Psoas muscle (tissue), 8 donors: ENCODE measurements around the gene ACSF2. TPM values are rescaled to one million over a fixed set of nuclear protein-coding genes. Genes with fewer than 3 reads are reported as not detected.
A peak's percentile ranks its signal among the peaks of the same experiment; 100 is the strongest.

Source experiments
- ATAC-seq, 4 donors: fragments of 200-7000 bp; cut with Tn5 transposase; one replicate each; pipeline ENCODE4 v1.9.1; 2020; ENCODE audit warnings: moderate library complexity in 3 of 4, mild to moderate bottlenecking in 2 of 4
- DNase-seq, 2 donors: peaks; one replicate each; pipeline ENCODE4 v3.0.0-alpha.2; 2020
- H3K27ac ChIP-seq: fragments of 200-600 bp; one replicate; pipeline ENCODE4 v1.8.0; 2022
- H3K27me3 ChIP-seq, 3 donors: fragments of 200-600 bp in 1 of 3; one replicate each; pipeline versions ENCODE4 v1.6.1 to v1.8.0; 2013 to 2022; ENCODE audit warnings: low read length in 2 of 3, mild to moderate bottlenecking in 2 of 3, moderate library complexity in 1 of 3; ENCODE audit not compliant: insufficient read depth in 3 of 3
- H3K36me3 ChIP-seq, 2 donors: fragments of 200-600 bp in 1 of 2; one replicate each; pipeline versions ENCODE4 v1.6.1 to v1.8.0; 2013 to 2022; ENCODE audit warnings: low read depth in 1 of 2, mild to moderate bottlenecking in 1 of 2, moderate library complexity in 1 of 2; ENCODE audit not compliant: insufficient read depth in 1 of 2
- H3K4me1 ChIP-seq: fragments of 200-600 bp; one replicate; pipeline ENCODE4 v1.8.0; 2022
- H3K4me3 ChIP-seq: fragments of 200-600 bp; one replicate; pipeline ENCODE4 v1.8.0; 2022; ENCODE audit warnings: mild to moderate bottlenecking
- H3K9me3 ChIP-seq: fragments of 200-600 bp; one replicate; pipeline ENCODE4 v1.8.0; 2022
- CTCF ChIP-seq: fragments of 200-600 bp; IDR thresholded peaks from one replicate; pipeline ENCODE4 v1.8.0; 2022; ENCODE audit warnings: antibody characterized with exemption
- WGBS, 3 donors: extraction: QIAGEN DNeasy Blood & Tissue Kit; methylation state at CpG; one replicate each; pipeline versions ENCODE4 v1.1.6 to v1.1.7; 2013; 5-methylcytosine and 5-hydroxymethylcytosine counted together
- intact Hi-C, 2 donors: fragments of 100-400 bp; cut with DNase I; formaldehyde crosslinking; loops; one replicate each; pipeline versions ENCODE4 v1.11.0 to v1.14.2; 2022
- polyA plus RNA-seq, 3 donors: library from polyadenylated mRNA; stranded (reverse); fragments of 200-250 nt; gene quantifications; one replicate each; pipeline ENCODE4 v1.2.3, GENCODE V29; 2013
- total RNA-seq, 4 donors: library from RNA; stranded (reverse); fragmentation: NEBNext Ultra II Directional in 2 of 4; extraction: Animal tissue kit (Norgen Biotek cat#: 25700) in 2 of 4; gene quantifications; one replicate each; pipeline versions ENCODE4 v1.2.1 to v1.2.4, GENCODE V29; 2021 to 2023
- donor health status: healthy with polysubstance abuse.
- donor health status: DM: no; HTN: no; CAD: no; lungs with moderate emphysema.
- donor health status: Bipolar disorder and iron deficiency.
- donor health status: healthy.
- donor health status: DM: yes; HTN: yes; CAD: no.
- donor health status: DM: no; HTN: no; CAD: no.
- donor health status: DM: no; HTN: no; CAD: no.
- donor health status: DM: yes; HTN: yes; CAD: no.

ACSF2 gene
- total and polyA plus RNA-seq, 7 donors, result 14.4 to 72.3 (median 35.5) TPM

- no peak for DNase-seq
- H3K4me1 ChIP-seq, result no peaks in the 10 kb centered on the region
- WGBS, 3 donors, result 88 to 90% (median 88%) methylated on average over 9 of the region's 9 CpGs
- no peaks in the 10 kb centered on the region for H3K9me3 ChIP-seq
- H3K4me3 ChIP-seq, result no peak overlapping the region
- peaks cover 0 to 17% of the 10 kb centered on the region in 2 donors for H3K36me3 ChIP-seq
- intact Hi-C loops, result no loop called here
- no peaks in the 10 kb centered on the region for H3K27me3 ChIP-seq
- no peak for ATAC-seq
- no peak for TF ChIP-seq CTCF
- no peak overlapping the region for H3K27ac ChIP-seq
Measured at GRCh38 chr17:50460831-50461526, 35.0 kb downstream of the ACSF2 start.

GRCh38 chr17:50461550-50462132 is 35.6 kb downstream of the ACSF2 start:
- H3K27me3 ChIP-seq, result no peaks in the 10 kb centered on the region

GRCh38 chr17:50462446-50462845 is 36.4 kb downstream of the ACSF2 start:
- Histone ChIP-seq H3K4me3 (no peak overlapping the region), H3K27ac (no peak overlapping the region), H3K4me1 (no peaks in the 10 kb centered on the region), H3K9me3 (no peaks in the 10 kb centered on the region), H3K27me3 (no peaks in the 10 kb centered on the region), H3K36me3 (peaks cover 0 to 17% of the 10 kb centered on the region in 2 donors)
- ATAC-seq, result no peak
- peak in 1 of 2 donors; percentile 19 for DNase-seq
- intact Hi-C loops, result no loop called here
- TF ChIP-seq CTCF, result no peak
- WGBS, 3 donors, result 53 to 73% (median 66%) methylated on average over 9 of the region's 9 CpGs

More at GRCh38 chr17:50461550-50462132, 35.6 kb downstream of the ACSF2 start:
- no peaks in the 10 kb centered on the region for H3K4me1 ChIP-seq
- H3K4me3 ChIP-seq, result no peak overlapping the region
- TF ChIP-seq CTCF, result no peak
- ATAC-seq (no peak), DNase-seq (peak in 1 of 2 donors; percentile 45)
- peaks cover 0 to 17% of the 10 kb centered on the region in 2 donors for H3K36me3 ChIP-seq
- intact Hi-C loops, result no loop called here
- H3K9me3 ChIP-seq, result no peaks in the 10 kb centered on the region
- 90 to 96% (median 92%) methylated on average over 14 of the region's 14 CpGs for WGBS, 3 donors
- H3K27ac ChIP-seq, result no peak overlapping the region

DNA sequence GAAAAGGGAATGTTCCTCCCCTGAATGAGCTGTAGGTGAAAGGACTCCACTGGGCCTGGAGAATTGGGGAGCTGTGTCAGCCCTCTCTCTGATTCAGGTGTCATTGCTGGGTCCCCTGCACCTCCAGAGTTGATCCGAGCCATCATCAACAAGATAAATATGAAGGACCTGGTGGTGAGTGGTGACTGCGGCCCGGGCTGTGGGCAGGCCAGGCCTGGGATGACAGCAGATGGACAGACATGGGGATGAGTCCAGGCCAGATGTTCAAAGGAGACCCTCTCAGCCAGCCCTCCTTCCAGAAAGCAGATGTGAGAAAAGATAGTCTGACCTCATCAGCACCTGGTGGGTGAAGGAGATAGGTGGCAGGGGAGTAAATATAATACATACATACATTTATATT is 38.1 kb downstream of the ACSF2 start:
- DNase-seq (no peak), ATAC-seq (no peak)
- H3K27ac ChIP-seq, result no peak overlapping the region
- H3K27me3 ChIP-seq, result no peaks in the 10 kb centered on the region
- H3K4me3 ChIP-seq, result no peak overlapping the region
- H3K4me1 ChIP-seq, result peaks cover 10% of the 10 kb centered on the region
- intact Hi-C loops, result no loop called here
- no peaks in the 10 kb centered on the region for H3K9me3 ChIP-seq
- 88 to 97% (median 91%) methylated on average over 3 of the region's 3 CpGs for WGBS, 3 donors
- TF ChIP-seq CTCF, result no peak
- H3K36me3 ChIP-seq, result peaks cover 0 to 17% of the 10 kb centered on the region in 2 donors
